B cell (primary cell): ENCODE results near the gene CASP2.

Experiments
- CTCF ChIP-seq: fragments of 200-600 bp; IDR thresholded peaks from one replicate; pipeline ENCODE4 v1.8.0; 2022; ENCODE audit warnings: antibody characterized with exemption, mild to moderate bottlenecking
- EZH2 ChIP-seq: IDR thresholded peaks from 2 replicates; pipeline ENCODE4 v1.6.1; 2012; ENCODE audit warnings: borderline replicate concordance, low read depth, mild to moderate bottlenecking, moderate library complexity, low read length; ENCODE audit not compliant: insufficient read depth, poor library complexity, severe bottlenecking

DNA sequence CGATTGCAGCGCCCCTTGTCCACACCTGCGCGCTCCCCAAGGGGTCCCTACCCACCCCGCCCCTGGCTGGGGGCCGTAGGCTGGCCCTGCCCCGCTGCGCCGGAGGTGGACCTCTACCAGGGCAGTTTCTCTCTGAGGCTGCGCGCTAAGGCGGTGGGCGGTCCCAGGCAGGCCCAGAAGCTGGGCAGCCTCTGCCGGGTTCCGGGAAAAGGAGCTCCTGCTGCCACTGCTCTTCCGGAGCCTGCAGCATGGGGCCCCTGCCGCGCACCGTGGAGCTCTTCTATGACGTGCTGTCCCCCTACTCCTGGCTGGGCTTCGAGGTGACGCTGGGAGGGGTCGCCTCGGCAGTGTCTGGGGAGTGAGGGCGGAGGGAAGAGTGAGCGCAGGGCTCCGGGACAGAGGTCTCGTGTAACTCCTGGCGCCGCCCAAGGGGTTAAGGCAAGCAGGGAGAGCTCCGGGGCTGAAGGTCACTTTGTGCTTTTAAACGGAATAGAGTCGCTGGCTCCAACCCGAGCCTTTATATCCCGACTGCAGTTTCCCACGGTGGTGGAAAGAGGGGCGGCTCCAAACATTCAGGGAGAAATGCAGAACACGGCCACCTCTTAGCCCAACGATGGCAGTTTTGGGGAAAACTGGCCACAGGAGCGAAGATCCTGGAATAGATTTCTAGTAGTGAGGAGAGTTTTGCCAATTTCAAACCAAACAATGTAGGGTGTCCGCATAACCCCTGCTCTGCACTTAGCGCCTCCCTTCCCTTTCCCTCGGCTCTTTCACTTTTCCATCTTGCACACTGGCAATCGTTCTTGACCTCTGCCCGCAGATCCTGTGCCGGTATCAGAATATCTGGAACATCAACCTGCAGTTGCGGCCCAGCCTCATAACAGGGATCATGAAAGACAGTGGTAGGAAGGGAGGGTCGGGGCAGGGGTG, 24.6 kb upstream of the CASP2 start, which contains the start of gene GSTK1:
- TF ChIP-seq CTCF (no peak), EZH2 (no peak)
